HG02884 (cell line): ENCODE data around the gene CDC37L1.
"Not testable (repeated sequence)": the region's sequence is repeated elsewhere in the genome, so short reads cannot be mapped to it uniquely, and the experiment has no call there.

Experiments
- ATAC-seq: cut with Tn5 transposase; IDR thresholded peaks from one replicate; pipeline ENCODE4 v1.9.1; 2021; ENCODE audit warnings: mild to moderate bottlenecking, moderate library complexity; ENCODE audit not compliant: unreplicated experiment

CDC37L1 gene

GRCh38 chr9:4679268-4680172 lies at the start of gene CDC37L1:
CDC37L1 (plus strand) TSS chr9:4679569; CDS start chr9:4679768, 199 bp downstream.
- peak; percentile 90 for ATAC-seq

- ATAC-seq: no peak
Measured at GRCh38 chr9:4630836-4631235, 48.5 kb upstream of the CDC37L1 start.

DNA sequence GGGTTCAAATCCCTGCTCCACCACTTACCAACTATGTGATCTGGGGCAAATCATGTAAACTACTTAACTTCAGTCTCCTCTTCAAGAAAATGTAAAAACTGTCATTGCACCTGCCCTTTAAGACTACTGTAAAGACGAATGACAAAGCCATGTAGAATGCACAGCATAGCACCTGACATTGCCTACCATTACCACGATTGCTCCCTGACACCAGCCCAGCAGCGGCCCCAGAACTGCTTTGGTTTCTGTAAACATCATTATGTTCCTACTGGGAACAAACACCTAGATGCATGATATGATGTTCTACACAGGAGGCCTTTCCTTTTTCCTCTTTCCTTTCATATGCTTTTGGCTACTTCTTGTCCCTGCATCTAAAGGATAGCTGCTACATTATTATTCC lies 40.4 kb upstream of the CDC37L1 start:
- ATAC-seq: no peak

- no peak for ATAC-seq
Measured at GRCh38 chr9:4639420-4639819, 39.9 kb upstream of the CDC37L1 start.

- no peak for ATAC-seq
Measured at GRCh38 chr9:4640027-4640426, 39.3 kb upstream of the CDC37L1 start.

DNA sequence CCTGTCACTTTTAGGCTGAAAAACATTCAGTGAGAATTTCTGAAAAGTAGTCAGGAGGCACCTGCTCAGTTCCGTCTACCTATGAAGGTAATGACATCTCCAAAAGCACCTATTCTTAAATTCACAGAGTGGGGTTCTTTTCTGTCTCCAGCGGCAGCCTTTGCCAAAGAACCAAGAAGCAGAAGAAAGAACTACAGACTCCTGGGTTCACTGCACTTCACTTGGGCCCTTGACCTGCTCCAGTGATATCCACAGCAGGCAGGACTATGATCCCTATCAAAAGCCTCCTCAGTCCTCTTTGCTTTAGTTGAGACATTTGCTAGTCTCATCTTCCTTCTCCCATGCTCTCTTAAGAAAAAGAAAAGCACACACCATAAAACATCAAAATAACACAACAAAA lies 37.0 kb upstream of the CDC37L1 start:
- no peak for ATAC-seq

- ATAC-seq: no peak
Measured at GRCh38 chr9:4654084-4654483, 25.3 kb upstream of the CDC37L1 start.

DNA sequence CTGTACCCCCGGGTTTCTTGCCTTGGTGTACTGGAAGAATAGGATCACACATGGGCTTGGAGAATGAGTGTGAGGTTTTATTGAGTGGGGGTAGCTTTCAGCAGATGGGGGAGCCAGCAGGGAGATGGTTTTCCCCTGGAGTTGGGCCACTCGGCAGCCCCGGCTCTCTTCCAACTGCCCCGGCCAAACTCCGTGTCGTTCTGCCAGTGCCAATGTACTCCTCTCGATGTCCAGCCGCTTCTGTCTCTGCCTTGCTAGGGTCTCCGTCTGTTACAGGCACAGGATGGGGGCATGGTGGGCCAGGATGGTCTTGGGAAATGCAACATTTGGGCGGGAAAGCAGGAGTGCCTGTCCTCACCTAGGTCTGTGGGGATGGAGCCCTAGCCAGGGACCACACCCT lies 24.8 kb upstream of the CDC37L1 start:
- no peak for ATAC-seq

GRCh38 chr9:4656196-4656595 lies 23.2 kb upstream of the CDC37L1 start:
- ATAC-seq: not testable (repeated sequence)

DNA sequence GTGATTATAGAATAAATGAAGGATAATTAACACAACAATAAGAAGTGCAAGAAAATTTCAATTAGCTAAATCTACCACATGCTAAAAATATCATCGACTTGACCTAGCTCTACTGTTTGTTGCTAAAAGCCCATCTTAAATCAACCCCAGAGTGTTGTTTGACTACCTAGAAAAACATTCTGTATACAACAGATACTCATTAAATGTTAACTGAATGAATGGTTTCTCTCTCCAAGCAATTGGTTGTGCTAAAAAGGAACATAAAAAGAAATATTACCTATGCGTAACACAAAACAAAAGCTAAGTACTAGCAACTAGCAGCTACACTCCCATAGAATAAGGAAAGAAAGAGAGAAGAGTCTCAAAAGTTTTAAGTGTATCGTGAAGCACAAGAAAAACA lies 22.7 kb upstream of the CDC37L1 start:
- no peak for ATAC-seq

- ATAC-seq: no peak
Measured at GRCh38 chr9:4657426-4658159, 21.8 kb upstream of the CDC37L1 start.

DNA sequence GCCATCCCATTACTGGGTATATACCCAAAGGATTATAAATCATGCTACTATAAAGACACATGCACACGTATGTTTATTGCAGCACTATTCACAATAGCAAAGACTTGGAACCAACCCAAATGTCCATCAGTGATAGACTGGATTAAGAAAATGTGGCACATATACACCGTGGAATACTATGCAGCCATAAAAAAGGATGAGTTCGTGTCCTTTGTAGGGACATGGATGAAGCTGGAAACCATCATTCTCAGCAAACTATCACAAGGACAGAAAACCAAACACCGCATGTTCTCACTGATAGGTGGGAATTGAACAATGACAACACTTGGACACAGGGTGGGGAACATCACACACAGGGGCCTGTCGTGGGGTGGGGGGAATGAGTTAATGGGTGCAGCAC lies 18.7 kb upstream of the CDC37L1 start:
- not testable (repeated sequence) for ATAC-seq

DNA sequence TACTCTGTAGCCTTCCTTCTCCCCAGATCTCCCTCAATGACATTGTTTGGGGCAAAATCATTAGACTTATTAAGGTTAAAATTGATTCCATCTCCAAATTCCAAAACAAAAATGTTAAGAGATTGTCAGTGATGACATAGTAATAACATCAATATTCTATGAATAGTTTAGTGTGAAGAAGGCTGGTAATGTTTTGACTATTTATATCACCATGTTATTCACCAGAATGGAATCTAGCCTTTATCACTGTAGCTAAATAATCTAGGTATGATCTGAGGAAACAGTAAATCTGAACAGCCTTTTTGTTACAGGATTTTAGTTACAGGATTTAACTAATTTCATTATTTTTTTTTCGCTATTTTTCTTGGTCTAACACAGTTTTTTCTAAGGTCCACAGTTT lies 18.2 kb upstream of the CDC37L1 start:
- no peak for ATAC-seq

DNA sequence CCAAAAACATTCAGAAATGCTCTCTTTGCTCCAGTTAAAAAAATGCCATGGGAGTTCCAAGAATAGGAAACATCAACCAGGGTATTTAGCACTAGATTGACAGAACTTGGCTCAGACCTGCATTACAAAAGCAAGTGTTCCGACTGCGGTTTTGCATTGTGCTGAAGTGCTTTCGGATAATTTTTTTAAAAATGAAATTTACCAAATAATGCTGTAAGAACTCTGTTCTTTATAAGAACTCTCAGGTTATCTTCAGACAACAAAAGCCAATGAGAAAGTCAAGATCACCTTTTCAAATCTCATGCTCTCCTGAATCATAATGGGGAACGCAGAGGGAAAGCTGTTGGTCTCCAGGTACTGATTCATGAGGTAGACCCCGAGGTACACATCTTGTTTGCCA lies 17.8 kb upstream of the CDC37L1 start:
- no peak for ATAC-seq

DNA sequence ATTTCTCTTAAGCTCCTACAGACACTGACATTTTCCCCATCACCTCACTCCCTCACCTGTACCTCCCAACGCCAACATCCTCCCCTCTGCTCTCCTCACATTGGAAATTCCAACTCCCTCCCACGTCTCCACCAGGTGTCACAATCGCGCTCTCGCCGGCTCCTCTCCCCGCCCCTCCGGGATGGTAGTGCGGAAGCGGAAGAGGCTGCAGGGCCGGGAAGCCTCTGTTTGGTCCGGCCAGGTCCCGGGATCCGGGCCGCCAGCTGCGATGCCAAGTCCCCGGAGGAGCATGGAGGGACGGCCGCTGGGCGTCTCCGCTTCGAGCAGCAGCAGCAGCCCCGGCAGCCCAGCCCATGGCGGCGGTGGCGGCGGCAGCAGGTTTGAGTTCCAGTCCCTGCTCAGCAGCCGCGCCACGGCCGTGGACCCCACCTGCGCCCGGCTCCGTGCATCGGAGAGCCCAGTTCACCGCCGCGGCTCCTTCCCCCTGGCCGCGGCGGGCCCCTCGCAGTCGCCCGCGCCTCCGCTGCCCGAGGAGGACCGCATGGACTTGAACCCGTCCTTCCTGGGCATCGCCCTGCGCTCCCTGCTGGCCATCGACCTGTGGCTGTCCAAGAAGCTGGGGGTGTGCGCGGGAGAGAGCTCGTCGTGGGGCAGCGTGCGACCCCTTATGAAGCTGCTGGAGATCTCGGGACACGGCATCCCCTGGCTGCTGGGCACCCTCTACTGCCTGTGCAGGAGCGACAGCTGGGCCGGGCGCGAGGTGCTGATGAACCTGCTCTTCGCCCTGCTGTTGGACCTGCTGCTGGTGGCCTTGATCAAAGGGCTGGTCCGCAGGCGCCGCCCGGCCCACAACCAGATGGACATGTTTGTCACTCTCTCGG lies 17.0 kb upstream of the CDC37L1 start, which contains the start of gene PLPP6:
Gene PLPP6, plus strand, starts transcription at position 187 of the 881 bp plus-strand sequence. Its CDS starts 82 bp downstream, at position 269.
- peak; percentile 68 for ATAC-seq

- ATAC-seq: no peak
Measured at GRCh38 chr9:4662989-4663792, 16.2 kb upstream of the CDC37L1 start.

- no peak for ATAC-seq
Measured at GRCh38 chr9:4663956-4664355, 15.4 kb upstream of the CDC37L1 start.

DNA sequence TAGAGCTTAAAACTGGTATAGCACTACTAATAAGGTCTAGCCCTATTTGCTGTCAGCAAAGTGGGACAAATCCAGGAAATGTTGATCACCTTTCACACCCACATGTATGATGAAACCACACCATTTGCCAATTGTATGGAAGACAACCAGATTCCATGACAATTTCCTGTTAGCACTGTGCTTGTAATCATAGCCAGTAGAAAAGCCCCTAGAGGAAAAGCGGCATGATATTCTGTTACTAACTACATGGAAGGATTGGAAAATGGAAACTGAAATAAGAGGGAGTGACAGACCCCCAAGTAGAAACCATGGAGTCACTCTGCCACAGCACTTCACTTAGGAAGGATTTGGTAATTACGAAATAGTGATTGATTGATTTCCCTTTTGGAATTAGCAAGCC lies 14.0 kb upstream of the CDC37L1 start:
- no peak for ATAC-seq

GRCh38 chr9:4666042-4666699 lies 13.2 kb upstream of the CDC37L1 start, which contains the start of gene SPATA6L:
SPATA6L (minus strand) TSS chr9:4666480; CDS start chr9:4666250, 230 bp downstream.
- ATAC-seq: peak; percentile 28
